Heart left ventricle (tissue), 16 donors: Measurements from ENCODE around the gene CRMP1. TPM values are rescaled to one million over a fixed set of nuclear protein-coding genes. Genes with fewer than 3 reads are reported as not detected.

Experiments
- ATAC-seq, 4 donors: fragments of 200-7000 bp; cut with Tn5 transposase; one replicate each; pipeline ENCODE4 v1.9.1; 2020 to 2022; ENCODE audit warnings: moderate library complexity in 4 of 4, mild to moderate bottlenecking in 3 of 4, moderate number of reproducible peaks in 1 of 4
- DNase-seq, 5 donors: peaks; one replicate each; pipeline ENCODE4 v3.0.0-alpha.2; 2020
- H3K27ac ChIP-seq, 12 donors: fragments of 200-600 bp; sonication (generic) in 4 of 12; one replicate each; pipeline versions ENCODE4 v1.5.0 to v1.8.0; 2016 to 2022; ENCODE audit warnings: mild to moderate bottlenecking in 2 of 12
- H3K27me3 ChIP-seq, 9 donors: fragments of 200-600 bp; sonication (generic) in 2 of 9; one replicate each; pipeline versions ENCODE4 v1.5.1 to v1.8.0; 2016 to 2022; ENCODE audit warnings: mild to moderate bottlenecking in 3 of 9
- H3K36me3 ChIP-seq, 9 donors: fragments of 200-600 bp; sonication (generic) in 2 of 9; one replicate each; pipeline versions ENCODE4 v1.5.0 to v1.8.0; 2018 to 2022; ENCODE audit warnings: mild to moderate bottlenecking in 2 of 9
- H3K4me1 ChIP-seq, 12 donors: fragments of 200-600 bp; sonication (generic) in 4 of 12; one replicate each; pipeline versions ENCODE4 v1.5.0 to v1.8.0; 2016 to 2022; ENCODE audit warnings: mild to moderate bottlenecking in 3 of 12
- H3K4me3 ChIP-seq, 12 donors: fragments of 200-600 bp; sonication (generic) in 4 of 12; one replicate each; pipeline versions ENCODE4 v1.5.0 to v1.8.0; 2017 to 2022; ENCODE audit warnings: mild to moderate bottlenecking in 9 of 12, moderate library complexity in 4 of 12
- H3K9me3 ChIP-seq, 12 donors: fragments of 200-600 bp; sonication (generic) in 4 of 12; one replicate each; pipeline versions ENCODE4 v1.5.0 to v1.8.0; 2016 to 2022; ENCODE audit warnings: mild to moderate bottlenecking in 1 of 12
- CTCF ChIP-seq, 12 donors: fragments of 200-600 bp; sonication (generic) in 4 of 12; IDR thresholded peaks; one replicate each; pipeline versions ENCODE4 v1.5.0 to v1.8.0; 2018 to 2022; ENCODE audit warnings: antibody characterized with exemption in 12 of 12, mild to moderate bottlenecking in 5 of 12
- POLR2A ChIP-seq, 2 donors: fragments of 450-650 bp; IDR thresholded peaks; one replicate each; pipeline ENCODE4 v1.6.1; 2017; ENCODE audit warnings: antibody characterized with exemption in 2 of 2, mild to moderate bottlenecking in 2 of 2, moderate library complexity in 2 of 2
- WGBS, 4 donors: extraction: QIAGEN DNeasy Blood & Tissue Kit in 2 of 4; methylation state at CpG; one replicate each; pipeline versions ENCODE4 v1.1.5 to v1.1.7; 2013 to 2018; 5-methylcytosine and 5-hydroxymethylcytosine counted together
- intact Hi-C, 10 donors: fragments of 100-400 bp; cut with DNase I; formaldehyde crosslinking; loops; one replicate each; pipeline versions ENCODE4 v1.11.1 to v1.14.2; 2022
- polyA plus RNA-seq, 2 donors: library from polyadenylated mRNA; stranded (reverse); fragments of 200-250 nt; gene quantifications; one replicate each; pipeline ENCODE4 v1.2.3, GENCODE V29; 2013
- total RNA-seq, 9 donors: library from RNA; depleted of rRNA in 2 of 9; stranded (reverse); fragments of >200 nt in 2 of 9; fragmentation: NEBNext Ultra II Directional in 3 of 9; extraction: Animal tissue kit (Norgen Biotek cat#: 25700) in 3 of 9; gene quantifications; one replicate each; pipeline versions ENCODE4 v1.1.0 to v1.2.4, GENCODE V29; 2016 to 2023
- donor health status: ischemic (EF 13 %, LVEDD 7.1; RV severe dilation, severe dysfunction).
- donor health status: healthy with polysubstance abuse.
- donor health status: DM: no; HTN: yes; CAD: no.
- donor health status: DM: no; HTN: no; CAD: no.
- donor health status: ischemic (EF 25% LVEDD 6.9; RV normal size, moderate dysfunction).
- donor health status: ischemic (EF 25% LVEDD 5.7; RV mildly dilated, moderate dysfunction).
- donor health status: healthy.
- donor health status: DM: yes; HTN: yes; CAD: no.
- donor health status: ischemic (EF 35%, LVEDD 5.7; RV mildly dilated, moderate dysfunction).
- donor health status: nonischemic (EF 11% LVEDD 7.7; RV severe dilation, severe dysfunction).
- donor health status: DM: yes; HTN: yes; CAD: no.
- donor health status: PGD.
- donor health status: ischemic (EF 29% LVEDD 5.4; RV normal size, mild dysfunction).
- donor health status: nonischemic (EF 23%, LVEDD 6.1; RV moderate dilation, normal function).

CRMP1 gene
- total and polyA plus RNA-seq, 11 donors = 0.34 to 2.4 (median 0.93) TPM

- Histone ChIP-seq H3K9me3 (no peaks in the 10 kb centered on the region), H3K27ac (no peak overlapping the region), H3K4me1 (peaks cover 0 to 37% (median 14%) of the 10 kb centered on the region in 12 donors), H3K36me3 (no peaks in the 10 kb centered on the region), H3K4me3 (peak overlapping the region; percentile 37 to 63 (median 54)), H3K27me3 (peaks cover 39 to 65% (median 55%) of the 10 kb centered on the region in 9 donors)
- 1 to 3% (median 2%) methylated on average over 22 to 70 of the region's 70 CpGs for WGBS, 4 donors
- TF ChIP-seq POLR2A (IDR thresholded peaks at IDR 0.05) (no peak), CTCF (IDR thresholded peaks at IDR 0.05) (no peak)
- intact Hi-C loops = no loop called here
- ATAC-seq = peak in 2 of 4 donors; percentile 25 to 32
- DNase-seq = no peak
Observed at GRCh38 chr4:5887361-5888221, 5.3 kb downstream of the CRMP1 start.

- TF ChIP-seq POLR2A (IDR thresholded peaks at IDR 0.05) = no peak
- TF ChIP-seq CTCF (IDR thresholded peaks at IDR 0.05) = no peak
- DNase-seq = no peak
- 35 to 49% (median 36%) methylated on average over 6 to 8 of the region's 8 CpGs for WGBS, 4 donors
- Histone ChIP-seq H3K9me3 (no peaks in the 10 kb centered on the region), H3K4me3 (peak overlapping the region in 10 of 12 donors; percentile 37 to 63 (median 56)), H3K36me3 (no peaks in the 10 kb centered on the region), H3K4me1 (peaks cover 0 to 33% (median 14%) of the 10 kb centered on the region in 12 donors), H3K27ac (no peak overlapping the region), H3K27me3 (peaks cover 33 to 59% (median 50%) of the 10 kb centered on the region in 9 donors)
- intact Hi-C loops = no loop called here
- peak in 1 of 4 donors; percentile 34 for ATAC-seq
Observed at GRCh38 chr4:5887011-5887360, 5.9 kb downstream of the CRMP1 start.

GRCh38 chr4:5885733-5886132 is 7.2 kb downstream of the CRMP1 start:
- H3K4me3 ChIP-seq = no peak overlapping the region
- TF ChIP-seq CTCF (IDR thresholded peaks at IDR 0.05) (no peak), POLR2A (IDR thresholded peaks at IDR 0.05) (no peak)
- no peak for ATAC-seq
- H3K27ac ChIP-seq = no peak overlapping the region
- 44 to 68% (median 55%) methylated on average over 3 of the region's 3 CpGs for WGBS, 4 donors
- no peak for DNase-seq
- H3K36me3 ChIP-seq = no peaks in the 10 kb centered on the region
- peaks cover 24 to 48% (median 41%) of the 10 kb centered on the region in 9 donors for H3K27me3 ChIP-seq
- H3K4me1 ChIP-seq = peaks cover 0 to 33% (median 14%) of the 10 kb centered on the region in 12 donors
- H3K9me3 ChIP-seq = no peaks in the 10 kb centered on the region
- intact Hi-C loops = no loop called here

- H3K36me3 ChIP-seq = no peaks in the 10 kb centered on the region
Observed at GRCh38 chr4:5884796-5885195, 8.1 kb downstream of the CRMP1 start.

More at GRCh38 chr4:5884796-5885195, 8.1 kb downstream of the CRMP1 start:
- H3K4me3 ChIP-seq = no peak overlapping the region
- H3K27ac ChIP-seq = no peak overlapping the region
- TF ChIP-seq POLR2A (IDR thresholded peaks at IDR 0.05) (no peak), CTCF (IDR thresholded peaks at IDR 0.05) (no peak)
- peaks cover 18 to 39% (median 31%) of the 10 kb centered on the region in 9 donors for H3K27me3 ChIP-seq
- DNase-seq = no peak
- no peak for ATAC-seq
- WGBS, 4 donors = 67 to 69% (median 68%) methylated on average over 7 of the region's 7 CpGs
- H3K4me1 ChIP-seq = peaks cover 0 to 24% (median 11%) of the 10 kb centered on the region in 12 donors
- H3K9me3 ChIP-seq = no peaks in the 10 kb centered on the region
- intact Hi-C loops = no loop called here
